ENCODE data around the gene CTNNA3. TPM values are rescaled to one million over a fixed set of nuclear protein-coding genes. Genes with fewer than 3 reads are reported as not detected.

Gene CTNNA3
- total and polyA plus RNA-seq, 2 donors (not counting 3 experiments of a cell fraction or from before 2014, with no cell fraction given), result not detected

- dilution Hi-C loops (cut with MboI; ENCODE audit: extremely low pct_ligation_motif_present, low sequenced_read_pairs), result no loop called here
- BruUV-seq (replicated peaks), result no TSS peak
- H3K79me2 ChIP-seq (ENCODE audit: control insufficient read depth, insufficient read depth, low read length), result no peaks in the 10 kb centered on the region
- no peak for TF ChIP-seq GATA2 (IDR thresholded peaks at IDR 0.05; ENCODE audit: insufficient read depth, insufficient read length, low read depth, low read length)
- H3K9me1 ChIP-seq (replicated peaks; ENCODE audit: control insufficient read depth, extremely low read depth, insufficient read depth, low read length), result no peaks in the 10 kb centered on the region
- H3K36me3 ChIP-seq (ENCODE audit: control insufficient read depth in 2 of 2, extremely low read depth in 1 of 2, insufficient read depth in 2 of 2, low read length in 2 of 2), result no peaks in the 10 kb centered on the region
- intact Hi-C loops (cut with micrococcal nuclease), result loop anchor here (10.0 kb wide), 1 partner anchor 171 kb away; no protein-coding TSS in a partner anchor
- H3K27ac ChIP-seq (ENCODE audit: insufficient read depth, low read depth, low read length), result no peak overlapping the region
- H3K27me3 ChIP-seq (ENCODE audit: control insufficient read depth in 2 of 2, insufficient read depth in 2 of 2, low read length in 2 of 2), result no peaks in the 10 kb centered on the region
- FAIRE-seq (no peak), DNase-seq (ENCODE audit: low read depth, low spot score) (no peak)
- H4K20me1 ChIP-seq (replicated peaks; ENCODE audit: control insufficient read depth, extremely low read depth, insufficient read depth, low read length), result no peaks in the 10 kb centered on the region
- ChIA-PET CTCF (no interaction called here), POLR2A (no interaction called here)
- no peak overlapping the region for H3K4me2 ChIP-seq (ENCODE audit: insufficient read depth, low read length)
- no peak overlapping the region for H2AFZ ChIP-seq (ENCODE audit: low read depth, low read length)
- H3K4me3 ChIP-seq (replicated peaks in 1 of 3; ENCODE audit: insufficient read depth in 1 of 3, low read depth in 1 of 3, low read length in 3 of 3), result no peak overlapping the region
- peaks cover 23% of the 10 kb centered on the region for H3K4me1 ChIP-seq (ENCODE audit: control insufficient read depth, extremely low read depth, insufficient read depth, low read length)
- H3K9ac ChIP-seq (replicated peaks; ENCODE audit: extremely low read depth, insufficient read depth, low read length), result no peak overlapping the region
- no peaks in the 10 kb centered on the region for H3K9me3 ChIP-seq (replicated peaks; ENCODE audit: control insufficient read depth, insufficient read depth, low read length)
Measured at GRCh38 chr10:67603701-67604100, 92.3 kb downstream of the CTNNA3 start.

- Histone ChIP-seq H3K4me3 (replicated peaks in 1 of 3; ENCODE audit: insufficient read depth in 1 of 3, low read depth in 1 of 3, low read length in 3 of 3) (no peak overlapping the region), H3K4me1 (ENCODE audit: control insufficient read depth, extremely low read depth, insufficient read depth, low read length) (peaks cover 23% of the 10 kb centered on the region), H3K4me2 (ENCODE audit: insufficient read depth, low read length) (no peak overlapping the region), H3K9ac (replicated peaks; ENCODE audit: extremely low read depth, insufficient read depth, low read length) (no peak overlapping the region), H2AFZ (ENCODE audit: low read depth, low read length) (no peak overlapping the region), H4K20me1 (replicated peaks; ENCODE audit: control insufficient read depth, extremely low read depth, insufficient read depth, low read length) (no peaks in the 10 kb centered on the region), H3K9me3 (replicated peaks; ENCODE audit: control insufficient read depth, insufficient read depth, low read length) (no peaks in the 10 kb centered on the region), H3K36me3 (ENCODE audit: control insufficient read depth in 2 of 2, extremely low read depth in 1 of 2, insufficient read depth in 2 of 2, low read length in 2 of 2) (no peaks in the 10 kb centered on the region), H3K9me1 (replicated peaks; ENCODE audit: control insufficient read depth, extremely low read depth, insufficient read depth, low read length) (no peaks in the 10 kb centered on the region), H3K27ac (ENCODE audit: insufficient read depth, low read depth, low read length) (peak overlapping the region; percentile 41), H3K79me2 (ENCODE audit: control insufficient read depth, insufficient read depth, low read length) (no peaks in the 10 kb centered on the region), H3K27me3 (ENCODE audit: control insufficient read depth in 2 of 2, insufficient read depth in 2 of 2, low read length in 2 of 2) (no peaks in the 10 kb centered on the region)
- no TSS peak for BruUV-seq (replicated peaks)
- FAIRE-seq, result no peak
- no peak for DNase-seq (ENCODE audit: low read depth, low spot score)
- dilution Hi-C loops (cut with MboI; ENCODE audit: extremely low pct_ligation_motif_present, low sequenced_read_pairs) (no loop called here), intact Hi-C loops (cut with micrococcal nuclease) (loop anchor here (10.0 kb wide), 1 partner anchor 172 kb away; no protein-coding TSS in a partner anchor)
- POLR2A ChIA-PET, result no interaction called here
- TF ChIP-seq MAX (IDR thresholded peaks at IDR 0.05; ENCODE audit: insufficient read depth, insufficient read length), result no peak
- no peak for TF ChIP-seq JUN (IDR thresholded peaks at IDR 0.05; ENCODE audit: borderline replicate concordance, insufficient read depth, insufficient read length, low read depth)
- no peak for TF ChIP-seq FOS (IDR thresholded peaks at IDR 0.05; ENCODE audit: borderline replicate concordance, insufficient read depth, low read length)
- no peak for TF ChIP-seq CTCF (IDR thresholded peaks at IDR 0.05; ENCODE audit: extremely low read depth in 1 of 2, insufficient read depth in 1 of 2, low read depth in 1 of 2, low read length in 2 of 2)
- CTCF ChIA-PET, result no interaction called here
Measured at GRCh38 chr10:67603086-67603485, 92.9 kb downstream of the CTNNA3 start.
